ENCODE measurements around the gene RGS8. TPM values are rescaled to one million over a fixed set of nuclear protein-coding genes. Genes with fewer than 3 reads are reported as not detected.

RGS8 gene
- total and polyA plus RNA-seq, 2 donors (not counting 1 experiment from before 2014, with no cell fraction given) = not detected

- H3K9me3 ChIP-seq (ENCODE audit: control extremely low read depth in 1 of 3, control insufficient read depth in 2 of 3, insufficient read depth in 1 of 3, low read length in 2 of 3) = no peaks in the 10 kb centered on the region
- ChIA-PET POLR2A (no interaction called here), CTCF (no interaction called here)
- H3K9me3 Mint-ChIP-seq (ENCODE audit: insufficient read depth) = no peaks in the 10 kb centered on the region
- H3K27ac Mint-ChIP-seq = no peak overlapping the region
- peaks cover 0 to 10% (median 3%) of the 10 kb centered on the region in 4 experiments for H3K27me3 ChIP-seq (replicated peaks in 1 of 4; ENCODE audit: control extremely low read depth in 1 of 4, control insufficient read depth in 3 of 4, insufficient read depth in 4 of 4, low read length in 3 of 4)
- intact Hi-C loops (cut with micrococcal nuclease) = no loop called here
- no peaks in the 10 kb centered on the region for H4K20me1 ChIP-seq (ENCODE audit: control insufficient read depth, insufficient read depth, low read length, poor library complexity, severe bottlenecking)
- no peak overlapping the region for H2AFZ ChIP-seq (ENCODE audit: insufficient read depth, low read depth, low read length, poor library complexity, severe bottlenecking)
- H3K27ac ChIP-seq (ENCODE audit: low read length in 2 of 2) = no peak overlapping the region
- H3K4me2 ChIP-seq (replicated peaks; ENCODE audit: low read depth, low read length, poor library complexity, severe bottlenecking) = no peak overlapping the region
- DNase-seq (no peak), ATAC-seq (ENCODE audit: low read depth) (no peak)
- WGBS (ENCODE audit: insufficient coverage) = 100% methylated on average over 1 of the region's 11 CpGs
- no peaks in the 10 kb centered on the region for H3K36me3 ChIP-seq (replicated peaks in 1 of 2; ENCODE audit: control extremely low read depth in 1 of 2, control insufficient read depth in 1 of 2, extremely low read depth in 1 of 2, insufficient read depth in 2 of 2, low read length in 1 of 2)
- H3K4me1 Mint-ChIP-seq = no peaks in the 10 kb centered on the region
- no peak overlapping the region for H3K9ac ChIP-seq (ENCODE audit: low read length)
- no peak overlapping the region for H3K4me3 ChIP-seq (ENCODE audit: control extremely low read depth in 1 of 5, extremely low read depth in 1 of 5, insufficient read depth in 1 of 5, low read depth in 2 of 5, low read length in 4 of 5)
- no peaks in the 10 kb centered on the region for H3K79me2 ChIP-seq (ENCODE audit: control insufficient read depth, insufficient read depth, low read length)
- no peak overlapping the region for H3K4me3 Mint-ChIP-seq
- TF ChIP-seq EZH2 (IDR thresholded peaks at IDR 0.05; ENCODE audit: borderline replicate concordance, insufficient read depth, low read depth, low read length, poor library complexity, severe bottlenecking) = no peak
- no peak for TF ChIP-seq CTCF (IDR thresholded peaks at IDR 0.05)
- H3K4me1 ChIP-seq (ENCODE audit: control insufficient read depth in 2 of 2, insufficient read depth in 2 of 2, low read length in 2 of 2) = no peaks in the 10 kb centered on the region
- peaks cover 17% of the 10 kb centered on the region for H3K27me3 Mint-ChIP-seq
Observed at GRCh38 chr1:182670032-182670749, 14.2 kb downstream of the RGS8 start.

GRCh38 chr1:182669266-182669665 lies 15.1 kb downstream of the RGS8 start:
- Histone ChIP-seq H3K9ac (ENCODE audit: low read length) (no peak overlapping the region), H3K4me3 (ENCODE audit: control extremely low read depth in 1 of 5, extremely low read depth in 1 of 5, insufficient read depth in 1 of 5, low read depth in 2 of 5, low read length in 4 of 5) (no peak overlapping the region), H3K27me3 (replicated peaks in 1 of 4; ENCODE audit: control extremely low read depth in 1 of 4, control insufficient read depth in 3 of 4, insufficient read depth in 4 of 4, low read length in 3 of 4) (peaks cover 0 to 10% (median 3%) of the 10 kb centered on the region in 4 experiments), H3K79me2 (ENCODE audit: control insufficient read depth, insufficient read depth, low read length) (no peaks in the 10 kb centered on the region), H2AFZ (ENCODE audit: insufficient read depth, low read depth, low read length, poor library complexity, severe bottlenecking) (no peak overlapping the region), H3K36me3 (replicated peaks in 1 of 2; ENCODE audit: control extremely low read depth in 1 of 2, control insufficient read depth in 1 of 2, extremely low read depth in 1 of 2, insufficient read depth in 2 of 2, low read length in 1 of 2) (no peaks in the 10 kb centered on the region), H4K20me1 (ENCODE audit: control insufficient read depth, insufficient read depth, low read length, poor library complexity, severe bottlenecking) (no peaks in the 10 kb centered on the region), H3K4me1 (ENCODE audit: control insufficient read depth in 2 of 2, insufficient read depth in 2 of 2, low read length in 2 of 2) (no peaks in the 10 kb centered on the region), H3K27ac (ENCODE audit: low read length in 2 of 2) (no peak overlapping the region), H3K4me2 (replicated peaks; ENCODE audit: low read depth, low read length, poor library complexity, severe bottlenecking) (no peak overlapping the region), H3K9me3 (ENCODE audit: control extremely low read depth in 1 of 3, control insufficient read depth in 2 of 3, insufficient read depth in 1 of 3, low read length in 2 of 3) (no peaks in the 10 kb centered on the region)
- intact Hi-C loops (cut with micrococcal nuclease) = no loop called here
- ChIA-PET POLR2A (interaction anchor here (0.6 kb wide), 1 partner anchor 279 kb away, joined by 3 read pairs; no protein-coding TSS in a partner anchor), CTCF (interaction anchor here (1.2 kb wide), 1 partner anchor 69 kb away, joined by 3 read pairs; no protein-coding TSS in a partner anchor)
- Mint-ChIP-seq H3K9me3 (ENCODE audit: insufficient read depth) (no peaks in the 10 kb centered on the region), H3K27ac (no peak overlapping the region), H3K4me1 (no peaks in the 10 kb centered on the region), H3K4me3 (no peak overlapping the region), H3K27me3 (peaks cover 17% of the 10 kb centered on the region)
- 96% methylated on average over 4 of the region's 4 CpGs for WGBS (ENCODE audit: insufficient coverage)
- DNase-seq (no peak), ATAC-seq (ENCODE audit: low read depth) (no peak)
- TF ChIP-seq EZH2 (IDR thresholded peaks at IDR 0.05; ENCODE audit: borderline replicate concordance, insufficient read depth, low read depth, low read length, poor library complexity, severe bottlenecking) (no peak), CTCF (IDR thresholded peaks at IDR 0.05) (no peak)
